Right atrium auricular region (tissue), 2 donors: ENCODE measurements around the gene PCDHGA2. TPM values are rescaled to one million over a fixed set of nuclear protein-coding genes. Genes with fewer than 3 reads are reported as not detected.

Experiments used
- total RNA-seq, 2 donors: library from RNA; depleted of rRNA; stranded (reverse); fragments of >200 nt; gene quantifications; one replicate each; pipeline ENCODE4 v1.1.0, GENCODE V29; 2016

The PCDHGA2 gene
- total RNA-seq, 2 donors from 2014 or later, result 7.5 to 7.7 TPM

Other genes starting within 250 kb of the PCDHGA2 start
- 1 to 10 TPM; 1.8 to 2.2 TPM for gene PCDHB2, start 244.1 kb upstream of the PCDHGA2 start, total RNA-seq
- gene PCDHB3, start 238.3 kb upstream of the PCDHGA2 start, total RNA-seq, result under 1 TPM; 0.63 to 0.83 TPM
- gene PCDHB4, start 216.9 kb upstream of the PCDHGA2 start, total RNA-seq, result 1 to 10 TPM; 1.6 to 2.6 TPM
- 1 to 10 TPM; 3.8 to 4.3 TPM for gene PCDHB5, start 203.6 kb upstream of the PCDHGA2 start, total RNA-seq
- gene PCDHB6, start 188.7 kb upstream of the PCDHGA2 start, total RNA-seq, result under 1 TPM; 0.12 to 0.33 TPM
- 1 to 10 TPM; 1.0 to 1.4 TPM for gene PCDHB7, start 166.1 kb upstream of the PCDHGA2 start, total RNA-seq
- 1 to 10 TPM in 1 of 2 donors, under 1 TPM in 1; 0.90 to 1.7 TPM for gene PCDHB8, start 161.0 kb upstream of the PCDHGA2 start, total RNA-seq
- 1 to 10 TPM; 5.3 TPM for gene PCDHB16, start 156.4 kb upstream of the PCDHGA2 start, total RNA-seq
- 1 to 10 TPM; 1.7 to 2.5 TPM for gene PCDHB9, start 151.6 kb upstream of the PCDHGA2 start, total RNA-seq
- gene PCDHB10, start 146.4 kb upstream of the PCDHGA2 start, total RNA-seq, result 1 to 10 TPM; 2.0 to 2.5 TPM
- gene PCDHB11, start 139.1 kb upstream of the PCDHGA2 start, total RNA-seq, result 1 to 10 TPM; 1.8 to 2.4 TPM
- 1 to 10 TPM; 1.8 to 2.3 TPM for gene PCDHB12, start 130.0 kb upstream of the PCDHGA2 start, total RNA-seq
- gene PCDHB13, start 124.8 kb upstream of the PCDHGA2 start, total RNA-seq, result 1 to 10 TPM; 4.2 to 5.0 TPM
- 1 to 10 TPM; 4.3 to 5.1 TPM for gene PCDHB14, start 115.4 kb upstream of the PCDHGA2 start, total RNA-seq
- 1 to 10 TPM; 3.2 to 5.3 TPM for gene PCDHB15, start 93.4 kb upstream of the PCDHGA2 start, total RNA-seq
- not detected for gene SLC25A2, start 34.7 kb upstream of the PCDHGA2 start, total RNA-seq
- gene TAF7, start 18.0 kb upstream of the PCDHGA2 start, total RNA-seq, result 10 to 100 TPM; 73.9 to 82.6 TPM
- gene PCDHGA1, start 8.2 kb upstream of the PCDHGA2 start, total RNA-seq, result 1 to 10 TPM; 1.4 to 2.0 TPM
- gene PCDHGA3, start 5.1 kb downstream of the PCDHGA2 start, total RNA-seq, result 1 to 10 TPM; 7.0 to 8.9 TPM
- 1 to 10 TPM; 2.4 to 3.3 TPM for gene PCDHGB1, start 11.3 kb downstream of the PCDHGA2 start, total RNA-seq
- gene PCDHGA4, start 16.3 kb downstream of the PCDHGA2 start, total RNA-seq, result 1 to 10 TPM; 4.4 to 5.7 TPM
- gene PCDHGB2, start 21.2 kb downstream of the PCDHGA2 start, total RNA-seq, result 1 to 10 TPM; 5.2 to 6.7 TPM
- gene PCDHGA5, start 25.4 kb downstream of the PCDHGA2 start, total RNA-seq, result 1 to 10 TPM; 4.0 to 5.0 TPM
- 1 to 10 TPM; 5.4 to 7.2 TPM for gene PCDHGB3, start 31.5 kb downstream of the PCDHGA2 start, total RNA-seq
- gene PCDHGA6, start 35.1 kb downstream of the PCDHGA2 start, total RNA-seq, result 1 to 10 TPM; 4.7 to 5.3 TPM
- 1 to 10 TPM; 4.9 to 6.1 TPM for gene PCDHGA7, start 44.0 kb downstream of the PCDHGA2 start, total RNA-seq
- gene PCDHGB4, start 48.9 kb downstream of the PCDHGA2 start, total RNA-seq, result 1 to 10 TPM; 6.3 to 6.4 TPM
- gene PCDHGA8, start 53.9 kb downstream of the PCDHGA2 start, total RNA-seq, result 1 to 10 TPM; 5.0 to 5.7 TPM
- gene PCDHGB5, start 59.2 kb downstream of the PCDHGA2 start, total RNA-seq, result 1 to 10 TPM; 9.7 TPM
- 1 to 10 TPM; 3.7 to 5.2 TPM for gene PCDHGA9, start 64.0 kb downstream of the PCDHGA2 start, total RNA-seq
- gene PCDHGB6, start 69.3 kb downstream of the PCDHGA2 start, total RNA-seq, result 1 to 10 TPM; 5.0 to 7.1 TPM
- gene PCDHGA10, start 74.2 kb downstream of the PCDHGA2 start, total RNA-seq, result 1 to 10 TPM; 3.1 to 4.8 TPM
- 10 to 100 TPM in 1 of 2 donors, 1 to 10 TPM in 1; 6.0 to 10.5 TPM for gene PCDHGB7, start 78.9 kb downstream of the PCDHGA2 start, total RNA-seq
- 1 to 10 TPM; 3.0 to 4.5 TPM for gene PCDHGA11, start 82.3 kb downstream of the PCDHGA2 start, total RNA-seq
- gene PCDHGA12, start 91.7 kb downstream of the PCDHGA2 start, total RNA-seq, result 1 to 10 TPM; 6.2 to 7.7 TPM
- gene PCDHGC3, start 137.2 kb downstream of the PCDHGA2 start, total RNA-seq, result 10 to 100 TPM; 24.1 to 38.3 TPM
- gene PCDHGC4, start 146.3 kb downstream of the PCDHGA2 start, total RNA-seq, result 1 to 10 TPM; 1.5 to 1.7 TPM
- gene PCDHGC5, start 150.3 kb downstream of the PCDHGA2 start, total RNA-seq, result 1 to 10 TPM; 1.4 to 1.7 TPM